Kidney (tissue), 22 donors: ENCODE data around the gene RAB39B. TPM values are rescaled to one million over a fixed set of nuclear protein-coding genes. Genes with fewer than 3 reads are reported as not detected.

Source experiments
- DNase-seq, 5 donors: peaks; one replicate each; pipeline ENCODE4 v3.0.0-alpha.2; 2013 to 2020
- FAIRE-seq: peaks from 2 replicates; lab custom pipeline; 2012; peaks lifted over from hg19 to GRCh38; lab: Jason Lieb, UNC
- H3K27ac ChIP-seq, 2 donors: one replicate each; pipeline ENCODE4 v1.7.0; 2013; ENCODE audit warnings: low read depth in 2 of 2, low read length in 2 of 2, inconsistent platforms in 1 of 2
- H3K27me3 ChIP-seq: one replicate; pipeline ENCODE4 v1.7.1; 2013; ENCODE audit warnings: low read length, inconsistent platforms; ENCODE audit not compliant: control insufficient read depth, insufficient read depth
- H3K36me3 ChIP-seq, 3 donors: one replicate each; pipeline versions ENCODE4 v1.7.0 to v1.7.1; 2013; ENCODE audit warnings: low read length in 3 of 3, control low read depth in 1 of 3, inconsistent platforms in 1 of 3; ENCODE audit not compliant: insufficient read depth in 3 of 3, control insufficient read depth in 2 of 3
- H3K4me1 ChIP-seq, 3 donors: one replicate each; pipeline versions ENCODE4 v1.7.0 to v1.7.1; 2013; ENCODE audit warnings: low read length in 3 of 3, inconsistent platforms in 1 of 3, low read depth in 1 of 3; ENCODE audit not compliant: control insufficient read depth in 2 of 3, insufficient read depth in 2 of 3
- H3K4me3 ChIP-seq, 3 donors: one replicate each; pipeline versions ENCODE4 v1.7.0 to v1.8.1; 2013; ENCODE audit warnings: low read length in 3 of 3, control low read depth in 1 of 3, inconsistent platforms in 1 of 3
- H3K9ac ChIP-seq, 3 donors: one replicate each; pipeline versions ENCODE4 v1.7.0 to v1.7.1; 2013; ENCODE audit warnings: low read length in 3 of 3, control low read depth in 1 of 3, inconsistent platforms in 1 of 3
- H3K9me3 ChIP-seq, 3 donors: one replicate each; pipeline versions ENCODE4 v1.7.0 to v1.7.1; 2013; ENCODE audit warnings: low read length in 3 of 3, control low read depth in 1 of 3, inconsistent platforms in 1 of 3; ENCODE audit not compliant: control insufficient read depth in 2 of 3, insufficient read depth in 1 of 3
- CTCF ChIP-seq: IDR thresholded peaks from 3 replicates; pipeline ENCODE4 v1.5.1; 2012; ENCODE audit warnings: mild to moderate bottlenecking, moderate library complexity, borderline replicate concordance; ENCODE audit not compliant: insufficient read depth; ENCODE audit errors: extremely low read depth
- intact Hi-C: fragments of 100-400 bp; cut with DNase I; formaldehyde crosslinking; loops from one replicate; pipeline ENCODE4 v1.11.1; 2022
- long read RNA-seq, 10 donors: library from polyadenylated mRNA in 1 of 10; unstranded in 1 of 10; transcript quantifications; one replicate each; pipeline ENCODE4 v2.0.0 and lab custom pipeline, GENCODE V29; 2021 to 2026
- polyA plus RNA-seq: library from polyadenylated mRNA; stranded (reverse); fragments of 350-450 nt; fragmentation: Illumina TruSeq; extraction: RNeasy Lipid Tissue Mini Kit (QIAGEN cat#74804); gene quantifications from one replicate; pipeline ENCODE4 v1.2.3, GENCODE V29; 2014; ENCODE audit warnings: low read depth, low replicate concordance; ENCODE audit not compliant: insufficient read depth
- total RNA-seq: library from RNA; stranded (reverse); fragmentation: NEBNext Ultra II Directional; extraction: Animal tissue kit (Norgen Biotek cat#: 25700); gene quantifications from one replicate; pipeline ENCODE4 v1.2.1, GENCODE V29; 2021
- donor health status: control.
- donor health status: control.
- donor health status: control.
- donor health status: control.
- donor health status: control.
- donor health status: DM: yes; HTN: yes; CAD: no.
- donor health status: Normal renal cell carcinoma (clear cell type).

Gene RAB39B
- 1.2 TPM for total RNA-seq
- polyA plus RNA-seq: 1.8 TPM
- long read RNA-seq, donor 1, partial matches to known transcripts: 0 of 2 reads
- long read RNA-seq, donor 1, other reads (novel, unspliced or antisense): 0 of 2 reads
- long read RNA-seq, donor 2, partial matches to known transcripts: 0 of 1 reads
- long read RNA-seq, donor 2, other reads (novel, unspliced or antisense): 0 of 1 reads
- long read RNA-seq, donor 3, partial matches to known transcripts: 0 of 3 reads
- long read RNA-seq, donor 3, other reads (novel, unspliced or antisense): 0 of 3 reads
- long read RNA-seq, donor 4, partial matches to known transcripts: 0 of 1 reads
- long read RNA-seq, donor 4, other reads (novel, unspliced or antisense): 0 of 1 reads
- long read RNA-seq, donor 5: 0 reads
- long read RNA-seq, donor 6, partial matches to known transcripts: 0 of 1 reads
- long read RNA-seq, donor 6, other reads (novel, unspliced or antisense): 0 of 1 reads
- long read RNA-seq, donor 7, partial matches to known transcripts: 0 of 1 reads
- long read RNA-seq, donor 7, other reads (novel, unspliced or antisense): 0 of 1 reads
- long read RNA-seq, donor 8: 0 reads
- long read RNA-seq, donor 9: 0 reads
- long read RNA-seq, donor 10, partial matches to known transcripts: 0 of 2 reads
- long read RNA-seq, donor 10, other reads (novel, unspliced or antisense): 0 of 2 reads

GRCh38 chrX:155263854-155264628 lies at the start of gene RAB39B:
RAB39B (minus strand) TSS chrX:155264491; CDS start chrX:155264288, 203 bp downstream.
- Histone ChIP-seq H3K27me3 (no peaks in the 10 kb centered on the region), H3K4me3 (peak within 1 kb of the TSS; percentile 37 to 56 (median 50)), H3K36me3 (no peaks in the 10 kb centered on the region), H3K27ac (no peak within 1 kb of the TSS), H3K9ac (no peak within 1 kb of the TSS), H3K9me3 (no peaks in the 10 kb centered on the region), H3K4me1 (no peaks in the 10 kb centered on the region)
- TF ChIP-seq CTCF: no peak
- peak; percentile 45 to 74 (median 50) for DNase-seq
- FAIRE-seq: no peak
- intact Hi-C loops: no loop called here

GRCh38 chrX:155313766-155314165 lies 49.5 kb upstream of the RAB39B start:
- Histone ChIP-seq H3K4me1 (no peaks in the 10 kb centered on the region), H3K36me3 (no peaks in the 10 kb centered on the region), H3K9ac (no peak overlapping the region), H3K27ac (no peak overlapping the region), H3K27me3 (no peaks in the 10 kb centered on the region), H3K4me3 (no peak overlapping the region), H3K9me3 (no peaks in the 10 kb centered on the region)
- DNase-seq: no peak
- no peak for FAIRE-seq
- intact Hi-C loops: no loop called here
- TF ChIP-seq CTCF: no peak

- H3K9me3 ChIP-seq: no peaks in the 10 kb centered on the region
- DNase-seq (no peak), FAIRE-seq (no peak)
- H3K27me3 ChIP-seq: no peaks in the 10 kb centered on the region
- TF ChIP-seq CTCF: no peak
- intact Hi-C loops: no loop called here
- no peak overlapping the region for H3K9ac ChIP-seq
- H3K27ac ChIP-seq: no peak overlapping the region
- no peaks in the 10 kb centered on the region for H3K36me3 ChIP-seq
- no peak overlapping the region for H3K4me3 ChIP-seq
- no peaks in the 10 kb centered on the region for H3K4me1 ChIP-seq
Measured at GRCh38 chrX:155293771-155294170, 29.5 kb upstream of the RAB39B start.
